Measurements from ENCODE around the gene BRICD5. TPM values are rescaled to one million over a fixed set of nuclear protein-coding genes. Genes with fewer than 3 reads are reported as not detected.

Gene BRICD5
- total and polyA plus RNA-seq, 2 of the 4 experiments (the other 2 are of a cell fraction): 0.18 to 0.94 TPM

DNA sequence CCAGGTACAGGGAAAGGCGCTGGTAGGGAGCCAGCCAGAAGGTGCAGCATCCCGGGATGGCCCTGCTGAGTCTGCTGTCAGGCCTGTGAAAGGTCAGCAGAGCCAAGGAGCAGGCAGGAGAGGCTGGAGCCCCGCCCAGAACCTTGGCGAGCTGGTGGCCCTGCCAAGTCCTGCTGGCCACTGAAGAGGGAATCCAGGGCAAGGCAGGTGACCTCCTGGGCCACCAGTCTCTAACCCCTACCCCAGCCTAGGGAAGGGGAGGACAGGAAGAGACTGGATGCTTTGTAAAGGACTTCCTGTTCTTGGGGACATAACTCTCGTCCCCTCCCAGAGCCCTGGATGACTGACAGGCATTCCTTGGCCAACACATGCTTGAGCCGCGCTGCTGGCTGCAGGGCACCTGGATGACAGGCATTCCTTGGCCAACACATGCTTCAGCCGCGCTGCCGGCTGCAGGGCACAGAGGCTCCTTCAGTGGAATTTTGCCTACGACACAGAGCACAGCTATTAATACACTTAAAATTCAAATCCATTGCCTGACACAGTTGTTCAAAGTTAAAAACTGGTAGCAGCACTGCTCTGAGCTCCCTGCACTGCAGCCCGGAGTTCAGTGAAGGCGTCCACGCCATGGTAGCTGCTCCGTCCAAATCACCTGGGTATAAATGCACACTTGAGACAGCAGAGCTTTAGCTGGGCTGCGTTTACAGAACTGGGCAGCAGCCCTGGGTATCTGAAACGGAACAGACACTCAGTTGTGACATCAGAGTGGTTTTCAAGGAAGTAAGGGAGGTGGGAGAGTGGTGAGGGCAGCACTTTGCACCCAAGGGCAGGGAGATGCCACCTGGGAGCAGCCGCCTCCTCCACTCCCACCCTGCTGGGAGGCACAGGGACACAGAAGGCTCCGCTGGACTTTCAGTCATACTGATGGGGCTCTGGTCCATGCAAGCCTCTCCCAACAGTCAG, 2.0 kb upstream of the BRICD5 start:
- H3K9me3 ChIP-seq (ENCODE audit: control insufficient read depth, insufficient read depth, low read length): no peaks in the 10 kb centered on the region
- H3K4me2 ChIP-seq (ENCODE audit: low read depth, low read length): peak overlapping the region; percentile 80
- H3K4me1 ChIP-seq (ENCODE audit: control insufficient read depth, insufficient read depth, low read length): peaks cover 7% of the 10 kb centered on the region
- H4K5ac ChIP-seq (ENCODE audit: low read depth, low read length): no peak overlapping the region
- no peak overlapping the region for H3K4me3 ChIP-seq (ENCODE audit: insufficient read depth, low read depth, low read length)
- TF ChIP-seq CEBPB (IDR thresholded peaks at IDR 0.05; ENCODE audit: low read depth, low read length): no peak
- no peak for TF ChIP-seq BHLHE40 (IDR thresholded peaks at IDR 0.05; ENCODE audit: low read depth, low read length)
- TF ChIP-seq MAZ (IDR thresholded peaks at IDR 0.05; ENCODE audit: borderline replicate concordance, low read depth, low read length): no peak
- no peak for TF ChIP-seq CTCF (conservative IDR thresholded peaks at IDR 0.05; ENCODE audit: low read depth, low read length)
- TF ChIP-seq MAFK (IDR thresholded peaks at IDR 0.05; ENCODE audit: low read depth, low read length): no peak
- no peak for TF ChIP-seq RAD21 (IDR thresholded peaks at IDR 0.05; ENCODE audit: low read length)
- H3K9me1 ChIP-seq (ENCODE audit: insufficient read depth, low read length): no peaks in the 10 kb centered on the region
- H3K27me3 ChIP-seq (ENCODE audit: control insufficient read depth, insufficient read depth, low read length): no peaks in the 10 kb centered on the region
- in situ Hi-C loops (cut with MboI; ENCODE audit: low sequenced_read_pairs): no loop called here
- 80% methylated on average over 10 of the region's 19 CpGs; no CpG with 5 or more reads in 1 of the 2 experiments for WGBS, 2 experiments (ENCODE audit: extremely low coverage in 2 of 2, insufficient read length in 1 of 2)
- peaks cover 12% of the 10 kb centered on the region for H4K20me1 ChIP-seq (ENCODE audit: insufficient read depth, low read length)
- no peak overlapping the region for H2BK5ac ChIP-seq (ENCODE audit: low read depth, low read length, poor library complexity, severe bottlenecking)
- peaks cover 19% of the 10 kb centered on the region for H3K36me3 ChIP-seq (ENCODE audit: control insufficient read depth, insufficient read depth, low read length)
- H3K9ac ChIP-seq (ENCODE audit: low read depth, low read length): 0 out of 2 replicates have a peak overlapping the region, but pooled peaks have one; percentile 65
- peak overlapping the region; percentile 73 for H2AK9ac ChIP-seq (replicated peaks; ENCODE audit: low read depth, low read length, poor library complexity)
- peak overlapping the region; percentile 52 for H3K23ac ChIP-seq (ENCODE audit: low read depth, low read length)
- dilution Hi-C loops (cut with HindIII; ENCODE audit: low sequenced_read_pairs, unreplicated experiment): no loop called here
- CTCF ChIA-PET: no interaction called here
- H3K79me1 ChIP-seq (ENCODE audit: low read depth in 1 of 2, low read length in 2 of 2): peaks cover 14 to 33% of the 10 kb centered on the region in 2 experiments
- H3K56ac ChIP-seq (ENCODE audit: extremely low read depth, insufficient read depth, low read length): no peak overlapping the region
- no peak overlapping the region for H3K18ac ChIP-seq (ENCODE audit: low read depth, low read length)
- peak overlapping the region; percentile 51 for H2AFZ ChIP-seq (replicated peaks; ENCODE audit: low read length, poor library complexity)
- no peak overlapping the region for H3K14ac ChIP-seq (replicated peaks; ENCODE audit: low read depth, low read length)
- no peak overlapping the region for H3K4ac ChIP-seq (ENCODE audit: low read depth, low read length)
- ATAC-seq (ENCODE audit: low read depth) (no peak), DNase-seq (no peak)
- no peak overlapping the region for H4K8ac ChIP-seq (ENCODE audit: low read depth in 2 of 2, low read length in 2 of 2)
- no peak overlapping the region for H2BK15ac ChIP-seq (ENCODE audit: low read depth, low read length)
- no TSS peak for BruUV-seq (replicated peaks)
- no peak overlapping the region for H4K91ac ChIP-seq (ENCODE audit: insufficient read depth, low read depth, low read length)
- H3K27ac ChIP-seq (ENCODE audit: insufficient read depth, low read length): no peak overlapping the region
- peak overlapping the region; percentile 0; the same call in 1 of the 2 replicates for H2AK5ac ChIP-seq (ENCODE audit: low read depth, low read length)
- POLR2A ChIA-PET (ENCODE audit: unreplicated experiment): no interaction called here
- no peak overlapping the region for H2BK120ac ChIP-seq (ENCODE audit: low read depth, low read length)
- H2BK20ac ChIP-seq (ENCODE audit: low read depth, low read length): no peak overlapping the region
- intact Hi-C loops (cut with micrococcal nuclease): no loop called here

All from IMR-90 (cell line).